ENCODE data around the gene ARHGEF38. TPM values are rescaled to one million over a fixed set of nuclear protein-coding genes. Genes with fewer than 3 reads are reported as not detected.

Gene ARHGEF38, protein sequence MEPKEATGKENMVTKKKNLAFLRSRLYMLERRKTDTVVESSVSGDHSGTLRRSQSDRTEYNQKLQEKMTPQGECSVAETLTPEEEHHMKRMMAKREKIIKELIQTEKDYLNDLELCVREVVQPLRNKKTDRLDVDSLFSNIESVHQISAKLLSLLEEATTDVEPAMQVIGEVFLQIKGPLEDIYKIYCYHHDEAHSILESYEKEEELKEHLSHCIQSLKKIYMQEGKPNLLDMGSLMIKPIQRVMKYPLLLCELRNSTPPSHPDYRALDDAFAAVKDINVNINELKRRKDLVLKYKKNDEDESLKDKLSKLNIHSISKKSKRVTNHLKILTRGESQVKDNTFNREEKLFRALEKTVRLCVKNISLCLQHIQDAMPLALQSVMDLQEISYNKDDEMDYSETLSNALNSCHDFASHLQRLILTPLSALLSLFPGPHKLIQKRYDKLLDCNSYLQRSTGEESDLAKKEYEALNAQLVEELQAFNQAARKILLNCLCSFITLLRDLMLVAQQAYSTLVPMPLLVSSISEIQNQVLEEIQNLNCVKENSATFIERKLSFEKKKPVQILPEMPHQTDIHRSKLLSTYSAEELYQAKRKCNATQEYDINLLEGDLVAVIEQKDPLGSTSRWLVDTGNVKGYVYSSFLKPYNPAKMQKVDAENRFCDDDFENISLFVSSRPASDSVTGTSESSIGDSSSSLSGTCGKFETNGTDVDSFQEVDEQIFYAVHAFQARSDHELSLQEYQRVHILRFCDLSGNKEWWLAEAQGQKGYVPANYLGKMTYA
- not detected for polyA plus RNA-seq (2013, experiment 1 of 2)
- polyA plus RNA-seq (2013, experiment 2 of 2), result not detected

- Histone ChIP-seq H2BK5ac (ENCODE audit: low read length) (no peak within 1 kb of the TSS), H2BK120ac (ENCODE audit: low read depth, low read length) (no peak within 1 kb of the TSS), H4K91ac (ENCODE audit: low read depth, low read length, poor library complexity) (no peak within 1 kb of the TSS), H2AK5ac (ENCODE audit: low read depth, low read length) (no peak within 1 kb of the TSS), H3K27me3 (ENCODE audit: control insufficient read depth in 3 of 3, insufficient read depth in 3 of 3, low read depth in 1 of 3, low read length in 3 of 3) (peaks cover 0 to 5% (median 0%) of the 10 kb centered on the region in 3 experiments), H2BK15ac (ENCODE audit: low read length) (no peak within 1 kb of the TSS), H3K79me1 (ENCODE audit: low read depth, low read length) (no peaks in the 10 kb centered on the region), H3K4ac (ENCODE audit: low read length) (no peak within 1 kb of the TSS), H3K18ac (ENCODE audit: low read length) (peak within 1 kb of the TSS; percentile 51), H3K9ac (ENCODE audit: low read depth, low read length, poor library complexity) (no peak within 1 kb of the TSS), H2BK12ac (ENCODE audit: low read length) (no peak within 1 kb of the TSS), H3K36me3 (replicated peaks in 1 of 2; ENCODE audit: control insufficient read depth in 2 of 2, insufficient read depth in 2 of 2, low read length in 2 of 2) (no peaks in the 10 kb centered on the region), H2AFZ (ENCODE audit: low read length) (no peak within 1 kb of the TSS), H3K4me3 (ENCODE audit: low read length in 2 of 2) (no peak within 1 kb of the TSS), H4K8ac (ENCODE audit: low read depth, low read length) (no peak within 1 kb of the TSS), H3K4me2 (ENCODE audit: insufficient read depth, low read length, poor library complexity, severe bottlenecking) (no peak within 1 kb of the TSS), H3K14ac (ENCODE audit: low read length) (no peak within 1 kb of the TSS), H3K4me1 (ENCODE audit: control insufficient read depth in 2 of 2, insufficient read depth in 1 of 2, low read depth in 1 of 2, low read length in 2 of 2) (peaks cover 0 to 17% of the 10 kb centered on the region in 2 donors), H3K9me3 (replicated peaks in 1 of 2; ENCODE audit: control insufficient read depth in 2 of 2, insufficient read depth in 1 of 2, low read depth in 1 of 2, low read length in 2 of 2) (no peaks in the 10 kb centered on the region), H3K23ac (ENCODE audit: low read depth, low read length, poor library complexity) (no peak within 1 kb of the TSS), H3K27ac (replicated peaks; ENCODE audit: low read length) (no peak within 1 kb of the TSS)
- WGBS, 2 donors (ENCODE audit: extremely low coverage in 2 of 2, insufficient read length in 2 of 2, insufficient replicate concordance in 1 of 2), result no CpG with 5 or more reads among the region's 11 CpGs
- no peak for DNase-seq (ENCODE audit: low spot score)
These were observed at the start of gene ARHGEF38 for GRCh38 chr4:105551965-105552746. TSS of gene ARHGEF38 (plus strand) at chr4:105552620. CDS start at chr4:105552766, 146 bp downstream.

GRCh38 chr4:105503484-105503883 is 48.9 kb upstream of the ARHGEF38 start:
- H3K4me1 ChIP-seq (ENCODE audit: control insufficient read depth in 2 of 2, insufficient read depth in 1 of 2, low read depth in 1 of 2, low read length in 2 of 2), result no peaks in the 10 kb centered on the region
- H2BK5ac ChIP-seq (ENCODE audit: low read length), result no peak overlapping the region
- H2BK120ac ChIP-seq (ENCODE audit: low read depth, low read length), result no peak overlapping the region
- H3K23ac ChIP-seq (ENCODE audit: low read depth, low read length, poor library complexity), result no peak overlapping the region
- no peak overlapping the region for H4K8ac ChIP-seq (ENCODE audit: low read depth, low read length)
- H2AFZ ChIP-seq (ENCODE audit: low read length), result no peak overlapping the region
- no peak for DNase-seq (ENCODE audit: low spot score)
- no peak overlapping the region for H2BK12ac ChIP-seq (ENCODE audit: low read length)
- H3K9ac ChIP-seq (ENCODE audit: low read depth, low read length, poor library complexity), result no peak overlapping the region
- no peak overlapping the region for H3K18ac ChIP-seq (ENCODE audit: low read length)
- H3K79me1 ChIP-seq (ENCODE audit: low read depth, low read length), result no peaks in the 10 kb centered on the region
- no peak overlapping the region for H3K4ac ChIP-seq (ENCODE audit: low read length)
- no peak overlapping the region for H2BK15ac ChIP-seq (ENCODE audit: low read length)
- H3K14ac ChIP-seq (ENCODE audit: low read length), result no peak overlapping the region
- no peak overlapping the region for H3K4me2 ChIP-seq (ENCODE audit: insufficient read depth, low read length, poor library complexity, severe bottlenecking)
- no peaks in the 10 kb centered on the region for H3K9me3 ChIP-seq (replicated peaks in 1 of 2; ENCODE audit: control insufficient read depth in 2 of 2, insufficient read depth in 1 of 2, low read depth in 1 of 2, low read length in 2 of 2)
- no peak overlapping the region for H4K91ac ChIP-seq (ENCODE audit: low read depth, low read length, poor library complexity)
- no peaks in the 10 kb centered on the region for H3K36me3 ChIP-seq (replicated peaks in 1 of 2; ENCODE audit: control insufficient read depth in 2 of 2, insufficient read depth in 2 of 2, low read length in 2 of 2)
- WGBS, 2 donors (ENCODE audit: extremely low coverage in 2 of 2, insufficient read length in 2 of 2, insufficient replicate concordance in 1 of 2), result no CpG with 5 or more reads among the region's 2 CpGs
- H3K27ac ChIP-seq (replicated peaks; ENCODE audit: low read length), result no peak overlapping the region
- H3K4me3 ChIP-seq (ENCODE audit: low read length in 2 of 2), result no peak overlapping the region
- H3K27me3 ChIP-seq (ENCODE audit: control insufficient read depth in 3 of 3, insufficient read depth in 3 of 3, low read depth in 1 of 3, low read length in 3 of 3), result peaks cover 0 to 4% (median 0%) of the 10 kb centered on the region in 3 experiments
- H2AK5ac ChIP-seq (ENCODE audit: low read depth, low read length), result no peak overlapping the region

- Histone ChIP-seq H2BK120ac (ENCODE audit: low read depth, low read length) (no peak overlapping the region), H3K18ac (ENCODE audit: low read length) (no peak overlapping the region), H3K4me3 (ENCODE audit: low read length in 2 of 2) (no peak overlapping the region), H3K27me3 (ENCODE audit: control insufficient read depth in 3 of 3, insufficient read depth in 3 of 3, low read depth in 1 of 3, low read length in 3 of 3) (peaks cover 0 to 4% (median 0%) of the 10 kb centered on the region in 3 experiments), H4K91ac (ENCODE audit: low read depth, low read length, poor library complexity) (no peak overlapping the region), H3K36me3 (replicated peaks in 1 of 2; ENCODE audit: control insufficient read depth in 2 of 2, insufficient read depth in 2 of 2, low read length in 2 of 2) (no peaks in the 10 kb centered on the region), H2BK15ac (ENCODE audit: low read length) (no peak overlapping the region), H3K27ac (replicated peaks; ENCODE audit: low read length) (no peak overlapping the region), H3K4ac (ENCODE audit: low read length) (no peak overlapping the region), H2AFZ (ENCODE audit: low read length) (no peak overlapping the region), H3K4me2 (ENCODE audit: insufficient read depth, low read length, poor library complexity, severe bottlenecking) (no peak overlapping the region), H2BK12ac (ENCODE audit: low read length) (no peak overlapping the region), H3K4me1 (ENCODE audit: control insufficient read depth in 2 of 2, insufficient read depth in 1 of 2, low read depth in 1 of 2, low read length in 2 of 2) (no peaks in the 10 kb centered on the region), H3K9me3 (replicated peaks in 1 of 2; ENCODE audit: control insufficient read depth in 2 of 2, insufficient read depth in 1 of 2, low read depth in 1 of 2, low read length in 2 of 2) (no peaks in the 10 kb centered on the region), H3K9ac (ENCODE audit: low read depth, low read length, poor library complexity) (no peak overlapping the region), H3K14ac (ENCODE audit: low read length) (no peak overlapping the region), H3K23ac (ENCODE audit: low read depth, low read length, poor library complexity) (no peak overlapping the region), H4K8ac (ENCODE audit: low read depth, low read length) (no peak overlapping the region), H2BK5ac (ENCODE audit: low read length) (no peak overlapping the region), H2AK5ac (ENCODE audit: low read depth, low read length) (no peak overlapping the region), H3K79me1 (ENCODE audit: low read depth, low read length) (no peaks in the 10 kb centered on the region)
- DNase-seq (ENCODE audit: low spot score), result no peak
- no CpG with 5 or more reads among the region's 2 CpGs for WGBS, 2 donors (ENCODE audit: extremely low coverage in 2 of 2, insufficient read length in 2 of 2, insufficient replicate concordance in 1 of 2)
These were observed 47.7 kb upstream of the ARHGEF38 start for GRCh38 chr4:105504744-105505143.
